ENCODE measurements around the gene BARX2. TPM values are rescaled to one million over a fixed set of nuclear protein-coding genes. Genes with fewer than 3 reads are reported as not detected.
A peak's percentile ranks its signal among the peaks of the same experiment; 100 is the strongest.

BARX2 gene
- total RNA-seq, 1 donor from 2014 or later, result 2.4 TPM

DNA sequence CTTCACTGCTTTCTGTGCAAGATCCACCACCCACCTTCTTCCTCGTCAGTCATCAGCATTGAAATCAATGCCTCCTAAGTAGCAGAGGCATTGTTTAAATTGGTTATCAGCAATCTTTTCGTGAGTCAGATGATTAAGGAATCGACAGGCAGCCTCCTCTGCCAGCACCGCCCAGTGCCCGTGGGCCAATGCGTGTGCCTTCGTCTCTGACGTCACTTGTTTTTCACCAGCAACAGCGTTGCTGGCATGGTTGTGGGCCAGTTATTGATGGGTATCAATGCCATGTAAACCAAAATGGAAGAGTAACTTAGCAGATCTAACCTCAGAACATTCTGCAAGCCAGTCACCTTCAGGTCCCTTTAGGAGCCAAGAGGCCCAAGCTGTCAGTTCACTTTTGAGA is 69.6 kb downstream of the BARX2 start:
- Mint-ChIP-seq H3K27me3 (no peaks in the 10 kb centered on the region), H3K4me3 (ENCODE audit: low read depth) (no peak overlapping the region), H3K9me3 (ENCODE audit: low read depth) (peaks cover 9% of the 10 kb centered on the region), H3K36me3 (ENCODE audit: insufficient read depth) (no peaks in the 10 kb centered on the region), H3K27ac (peak overlapping the region; percentile 13), H3K4me1 (ENCODE audit: low read depth) (peaks cover 17% of the 10 kb centered on the region)
- TF ChIP-seq, protein P1, sequence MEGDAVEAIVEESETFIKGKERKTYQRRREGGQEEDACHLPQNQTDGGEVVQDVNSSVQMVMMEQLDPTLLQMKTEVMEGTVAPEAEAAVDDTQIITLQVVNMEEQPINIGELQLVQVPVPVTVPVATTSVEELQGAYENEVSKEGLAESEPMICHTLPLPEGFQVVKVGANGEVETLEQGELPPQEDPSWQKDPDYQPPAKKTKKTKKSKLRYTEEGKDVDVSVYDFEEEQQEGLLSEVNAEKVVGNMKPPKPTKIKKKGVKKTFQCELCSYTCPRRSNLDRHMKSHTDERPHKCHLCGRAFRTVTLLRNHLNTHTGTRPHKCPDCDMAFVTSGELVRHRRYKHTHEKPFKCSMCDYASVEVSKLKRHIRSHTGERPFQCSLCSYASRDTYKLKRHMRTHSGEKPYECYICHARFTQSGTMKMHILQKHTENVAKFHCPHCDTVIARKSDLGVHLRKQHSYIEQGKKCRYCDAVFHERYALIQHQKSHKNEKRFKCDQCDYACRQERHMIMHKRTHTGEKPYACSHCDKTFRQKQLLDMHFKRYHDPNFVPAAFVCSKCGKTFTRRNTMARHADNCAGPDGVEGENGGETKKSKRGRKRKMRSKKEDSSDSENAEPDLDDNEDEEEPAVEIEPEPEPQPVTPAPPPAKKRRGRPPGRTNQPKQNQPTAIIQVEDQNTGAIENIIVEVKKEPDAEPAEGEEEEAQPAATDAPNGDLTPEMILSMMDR (IDR thresholded peaks at IDR 0.05; ENCODE audit: unreplicated experiment), result no peak
- DNase-seq (ENCODE audit: low spot score, unreplicated experiment), result no peak

DNA sequence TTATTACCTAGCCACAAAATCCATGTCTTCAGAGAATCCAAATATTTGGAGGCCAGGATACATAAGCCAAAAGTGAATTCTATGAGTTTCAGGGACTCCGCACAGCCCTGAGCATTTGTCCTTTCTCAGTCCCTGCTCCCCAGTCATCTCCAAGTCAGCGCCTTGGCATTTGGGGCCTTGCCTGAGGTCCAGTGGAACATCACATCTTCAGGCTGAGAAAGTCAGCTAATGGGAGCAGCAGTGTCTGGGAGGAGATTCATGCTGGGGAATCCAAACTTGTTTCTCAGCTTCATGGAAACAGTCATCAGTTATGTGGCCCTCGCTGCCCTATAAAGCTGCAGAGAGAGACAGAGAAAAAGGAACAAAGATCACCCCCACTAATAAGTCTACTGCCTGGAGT is 70.9 kb downstream of the BARX2 start:
- Mint-ChIP-seq H3K27ac (no peak overlapping the region), H3K27me3 (no peaks in the 10 kb centered on the region), H3K9me3 (ENCODE audit: low read depth) (peaks cover 9% of the 10 kb centered on the region), H3K36me3 (ENCODE audit: insufficient read depth) (no peaks in the 10 kb centered on the region), H3K4me1 (ENCODE audit: low read depth) (peaks cover 8% of the 10 kb centered on the region), H3K4me3 (ENCODE audit: low read depth) (no peak overlapping the region)
- TF ChIP-seq, protein P1 (IDR thresholded peaks at IDR 0.05; ENCODE audit: unreplicated experiment), result no peak
- DNase-seq (ENCODE audit: low spot score, unreplicated experiment), result no peak

DNA sequence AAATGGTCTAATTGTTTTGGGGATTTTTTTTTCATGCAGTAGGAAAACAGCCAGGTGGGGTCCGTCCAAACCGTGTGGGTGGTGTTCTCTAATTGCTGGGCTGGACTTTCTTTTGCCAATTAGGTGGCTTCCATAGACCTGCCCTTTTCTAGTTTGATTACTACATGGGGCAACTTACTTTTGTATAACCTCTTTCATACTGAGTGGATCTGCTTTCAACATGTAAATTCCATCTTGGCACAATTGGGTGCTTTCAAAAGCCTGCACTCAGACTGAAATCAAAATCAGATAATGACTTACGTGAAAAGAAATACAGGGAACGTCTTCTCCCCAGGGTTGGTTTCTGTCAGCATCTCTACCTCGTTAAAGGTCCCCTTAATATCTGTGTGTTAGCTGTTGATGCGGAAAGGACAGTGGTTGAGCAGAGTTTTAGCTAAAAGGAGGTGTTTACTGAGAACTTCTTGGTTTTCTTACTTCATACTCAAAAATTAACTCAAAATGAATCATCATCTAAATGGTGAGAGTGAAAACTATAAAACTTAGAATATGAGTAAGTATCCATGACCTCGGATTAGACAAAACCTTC is 72.1 kb downstream of the BARX2 start:
- TF ChIP-seq, protein P1 (IDR thresholded peaks at IDR 0.05; ENCODE audit: unreplicated experiment), result no peak
- H3K4me3 Mint-ChIP-seq (ENCODE audit: low read depth), result no peak overlapping the region
- H3K4me1 Mint-ChIP-seq (ENCODE audit: low read depth), result peaks cover 8% of the 10 kb centered on the region
- H3K9me3 Mint-ChIP-seq (ENCODE audit: low read depth), result peaks cover 9% of the 10 kb centered on the region
- H3K27me3 Mint-ChIP-seq, result no peaks in the 10 kb centered on the region
- DNase-seq (ENCODE audit: low spot score, unreplicated experiment), result no peak
- H3K27ac Mint-ChIP-seq, result no peak overlapping the region
- no peaks in the 10 kb centered on the region for H3K36me3 Mint-ChIP-seq (ENCODE audit: insufficient read depth)

DNA sequence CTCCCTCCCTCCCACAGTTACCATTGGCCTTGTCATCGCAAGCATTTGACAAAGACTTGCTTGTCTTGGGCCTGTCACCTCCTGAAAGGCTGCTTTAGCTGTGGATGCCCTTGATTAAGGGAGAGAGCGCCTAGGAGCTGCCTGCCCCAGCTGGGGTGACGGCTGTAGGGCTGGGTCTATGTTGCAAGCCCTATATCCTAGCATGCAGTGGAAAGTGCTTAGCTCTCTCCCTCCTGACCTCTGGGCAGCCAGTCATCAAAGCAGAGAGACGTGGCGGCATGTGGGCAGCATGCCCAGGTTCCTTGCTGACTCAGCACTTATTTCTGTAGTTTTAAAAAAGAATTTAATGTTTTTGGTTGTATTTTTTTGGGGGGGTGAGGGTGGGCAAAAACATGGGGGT is 75.9 kb downstream of the BARX2 start:
- TF ChIP-seq, protein P1 (IDR thresholded peaks at IDR 0.05; ENCODE audit: unreplicated experiment), result no peak
- no peaks in the 10 kb centered on the region for H3K27me3 Mint-ChIP-seq
- no peak for DNase-seq (ENCODE audit: low spot score, unreplicated experiment)
- peaks cover 22% of the 10 kb centered on the region for H3K4me1 Mint-ChIP-seq (ENCODE audit: low read depth)
- peaks cover 9% of the 10 kb centered on the region for H3K9me3 Mint-ChIP-seq (ENCODE audit: low read depth)
- H3K4me3 Mint-ChIP-seq (ENCODE audit: low read depth), result no peak overlapping the region
- no peaks in the 10 kb centered on the region for H3K36me3 Mint-ChIP-seq (ENCODE audit: insufficient read depth)
- no peak overlapping the region for H3K27ac Mint-ChIP-seq

DNA sequence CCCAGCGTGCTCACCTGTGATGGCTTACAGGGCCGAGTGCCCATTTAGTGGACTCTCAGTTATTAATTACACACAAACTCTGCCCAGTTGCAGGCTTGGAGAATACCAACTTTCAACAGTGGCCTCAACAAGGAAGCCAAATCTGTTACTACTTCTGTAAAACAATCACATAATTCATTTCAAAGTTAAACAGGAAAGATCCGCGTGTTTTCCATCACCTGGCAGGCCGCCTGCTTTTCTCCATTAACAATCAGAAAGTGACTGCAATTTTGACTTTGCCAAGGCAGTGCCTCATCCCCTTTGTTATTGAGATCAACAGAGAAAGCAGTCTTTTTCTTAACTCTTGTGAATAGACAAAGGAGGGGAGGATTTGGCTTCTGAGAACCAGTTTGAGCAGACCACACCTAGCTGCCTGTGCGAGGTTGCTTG is 77.7 kb downstream of the BARX2 start:
- peaks cover 3% of the 10 kb centered on the region for H3K9me3 Mint-ChIP-seq (ENCODE audit: low read depth)
- no peak for DNase-seq (ENCODE audit: low spot score, unreplicated experiment)
- H3K27ac Mint-ChIP-seq, result no peak overlapping the region
- TF ChIP-seq, protein P1 (IDR thresholded peaks at IDR 0.05; ENCODE audit: unreplicated experiment), result no peak
- H3K4me1 Mint-ChIP-seq (ENCODE audit: low read depth), result peaks cover 36% of the 10 kb centered on the region
- no peaks in the 10 kb centered on the region for H3K36me3 Mint-ChIP-seq (ENCODE audit: insufficient read depth)
- no peak overlapping the region for H3K4me3 Mint-ChIP-seq (ENCODE audit: low read depth)
- no peaks in the 10 kb centered on the region for H3K27me3 Mint-ChIP-seq

Measured in progenitor cell of endocrine pancreas (in vitro differentiated cells).